ENCODE results near the gene RRBP1.

The RRBP1 gene

DNA sequence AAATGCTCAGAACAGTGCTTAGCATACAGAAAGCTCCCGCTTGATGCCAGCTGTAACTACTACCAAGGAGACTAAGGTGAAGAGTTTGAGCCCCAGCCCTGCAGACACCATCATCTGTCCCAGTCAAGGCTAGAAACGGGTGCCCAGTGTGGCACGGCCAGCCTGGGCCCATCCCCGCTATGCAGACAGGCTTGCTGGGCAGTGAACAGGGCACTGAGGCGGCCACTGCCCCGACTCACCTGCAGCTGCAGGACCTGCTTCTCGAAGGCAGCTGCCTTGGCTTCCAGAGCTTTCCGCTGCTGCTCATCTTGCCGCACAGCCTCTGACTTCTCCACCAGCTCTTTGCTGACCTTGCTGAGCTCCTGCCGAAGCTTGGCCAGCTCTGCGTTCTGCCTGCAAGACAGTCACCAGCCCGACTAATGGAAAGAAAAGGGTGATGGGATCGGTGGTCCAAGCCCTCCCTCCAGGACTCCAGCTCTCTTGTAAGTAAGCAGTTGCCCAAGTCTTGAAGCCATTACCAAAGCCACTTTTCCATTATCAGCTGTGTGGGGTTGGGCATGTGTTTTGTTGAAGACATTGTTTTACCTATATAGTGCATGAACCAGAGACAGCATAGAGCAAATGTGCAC lies 48.7 kb downstream of the RRBP1 start:
- no peak for DNase-seq

DNA sequence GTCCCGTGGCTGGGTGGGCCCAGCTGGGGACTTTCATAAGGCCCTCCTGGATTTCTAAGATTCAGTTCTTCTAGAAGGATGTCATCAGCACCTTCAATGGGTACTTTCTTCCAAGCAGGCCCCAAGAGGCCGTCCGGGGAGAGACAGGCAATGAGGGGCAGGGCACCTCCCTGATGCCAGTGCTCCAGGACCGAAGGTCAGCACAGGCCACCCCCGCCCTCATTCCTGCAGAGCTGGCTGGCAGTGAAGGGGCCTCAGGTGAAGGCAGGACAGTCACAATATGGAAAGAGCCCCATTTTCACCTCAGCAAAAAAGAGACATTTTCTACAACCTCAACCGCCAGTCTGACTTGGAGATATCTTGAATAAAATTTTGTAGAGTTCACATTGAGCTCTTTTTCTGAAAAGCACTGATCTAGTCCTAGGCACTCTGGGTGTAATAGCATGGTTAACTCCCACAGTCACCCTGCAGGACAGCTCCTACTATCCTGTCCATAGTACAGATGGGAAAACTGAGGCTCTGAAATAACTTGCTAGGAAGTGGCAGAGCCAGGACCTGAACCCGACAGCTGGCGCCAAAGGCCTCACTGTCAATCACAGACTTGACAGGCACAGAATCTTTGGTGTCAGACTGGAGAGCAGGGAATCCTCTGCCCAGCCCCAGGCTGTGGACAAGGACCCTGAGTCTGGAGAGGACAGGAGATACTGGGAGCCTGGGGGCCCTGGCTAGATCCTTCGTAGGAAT lies 50.3 kb downstream of the RRBP1 start:
- DNase-seq = no peak

DNA sequence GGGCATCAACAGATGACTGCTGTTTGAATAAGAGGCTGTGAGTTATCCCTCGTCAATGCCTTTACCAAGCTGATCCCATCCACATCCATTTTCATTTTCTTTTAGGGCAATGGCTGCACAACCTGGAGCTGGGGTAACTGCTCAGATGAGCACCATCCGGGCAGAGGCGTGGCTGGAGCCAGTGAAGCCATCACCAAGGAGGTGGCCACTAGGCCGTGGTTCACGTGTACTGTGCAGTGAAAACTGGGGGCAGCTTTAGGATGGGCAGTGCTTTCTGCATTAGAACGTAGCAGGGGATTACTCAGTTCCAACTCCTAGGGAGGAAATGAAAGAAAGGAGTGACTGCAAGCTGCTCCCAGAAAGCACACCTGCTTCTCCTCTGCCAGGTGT lies 51.2 kb downstream of the RRBP1 start:
- DNase-seq = no peak

DNA sequence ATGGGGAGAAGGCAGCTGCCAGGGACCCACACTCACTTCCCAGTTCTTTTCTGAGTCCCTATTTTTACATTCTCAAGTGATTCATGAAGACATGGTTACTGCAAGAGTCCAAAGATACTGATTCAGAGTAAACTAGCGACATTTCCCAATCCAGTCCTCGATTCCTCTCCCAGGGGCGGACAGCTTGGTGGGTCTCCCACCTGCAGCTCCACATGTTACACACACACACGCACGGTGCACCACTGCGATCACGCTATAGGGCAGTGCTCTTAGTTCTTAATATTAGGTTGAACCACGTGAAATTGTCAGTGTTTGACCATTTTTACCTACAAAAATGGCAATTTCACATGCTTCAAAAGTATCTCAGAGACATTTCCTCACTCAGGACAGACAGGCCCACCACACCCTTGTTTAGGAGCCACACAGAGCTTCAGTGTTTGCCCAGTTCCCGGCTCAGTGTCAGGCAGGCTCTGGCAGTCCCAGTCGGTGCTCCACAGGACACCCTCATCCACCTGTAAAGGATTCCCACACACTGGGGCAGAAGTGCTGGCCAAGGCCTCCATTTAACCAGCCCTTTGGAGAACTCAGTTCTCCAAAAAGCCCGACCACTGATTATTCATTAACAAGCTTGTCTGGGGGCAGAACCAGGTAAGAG lies 51.8 kb downstream of the RRBP1 start:
- no peak for DNase-seq

DNA sequence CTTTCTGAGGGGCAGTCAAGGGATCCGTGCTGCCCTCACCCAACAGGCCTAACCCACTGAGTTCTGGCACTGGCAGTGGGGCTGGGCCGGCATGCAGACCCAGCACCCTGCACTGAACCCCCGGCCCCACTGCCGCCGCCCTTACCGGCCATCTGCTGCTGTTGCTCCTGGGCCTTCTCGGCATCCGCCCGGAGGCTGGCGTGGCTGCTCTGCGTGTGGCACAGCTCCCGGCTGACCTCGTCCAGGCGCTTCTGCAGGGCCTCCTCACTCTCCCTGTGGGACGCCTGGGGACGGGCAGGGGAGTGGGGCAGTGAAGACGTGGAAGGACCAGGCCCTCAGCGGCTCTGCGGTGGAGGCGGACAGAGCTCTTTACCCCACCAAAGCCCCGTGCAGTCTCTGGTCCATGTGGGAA lies 52.4 kb downstream of the RRBP1 start:
- DNase-seq = no peak

DNA sequence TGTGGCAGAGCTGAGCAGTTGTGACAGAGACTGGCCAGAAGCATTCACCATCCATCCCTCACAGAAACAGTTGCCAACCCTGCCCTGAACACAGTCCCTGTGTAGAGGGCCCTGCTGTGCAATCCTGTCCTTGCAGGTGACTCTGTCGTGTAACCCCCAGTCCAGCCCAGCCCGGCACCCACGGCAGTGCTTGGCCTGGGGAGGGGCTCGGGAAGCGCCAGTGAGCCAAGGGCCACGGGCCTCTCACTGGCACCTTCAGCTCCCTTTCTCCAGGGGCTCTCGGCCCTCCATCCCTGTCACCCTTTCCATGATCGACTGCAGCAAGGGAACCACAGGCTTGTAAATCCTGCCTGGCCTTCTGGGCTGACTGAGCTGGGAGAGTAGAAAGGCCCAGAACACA lies 53.0 kb downstream of the RRBP1 start:
- no peak for DNase-seq

DNA sequence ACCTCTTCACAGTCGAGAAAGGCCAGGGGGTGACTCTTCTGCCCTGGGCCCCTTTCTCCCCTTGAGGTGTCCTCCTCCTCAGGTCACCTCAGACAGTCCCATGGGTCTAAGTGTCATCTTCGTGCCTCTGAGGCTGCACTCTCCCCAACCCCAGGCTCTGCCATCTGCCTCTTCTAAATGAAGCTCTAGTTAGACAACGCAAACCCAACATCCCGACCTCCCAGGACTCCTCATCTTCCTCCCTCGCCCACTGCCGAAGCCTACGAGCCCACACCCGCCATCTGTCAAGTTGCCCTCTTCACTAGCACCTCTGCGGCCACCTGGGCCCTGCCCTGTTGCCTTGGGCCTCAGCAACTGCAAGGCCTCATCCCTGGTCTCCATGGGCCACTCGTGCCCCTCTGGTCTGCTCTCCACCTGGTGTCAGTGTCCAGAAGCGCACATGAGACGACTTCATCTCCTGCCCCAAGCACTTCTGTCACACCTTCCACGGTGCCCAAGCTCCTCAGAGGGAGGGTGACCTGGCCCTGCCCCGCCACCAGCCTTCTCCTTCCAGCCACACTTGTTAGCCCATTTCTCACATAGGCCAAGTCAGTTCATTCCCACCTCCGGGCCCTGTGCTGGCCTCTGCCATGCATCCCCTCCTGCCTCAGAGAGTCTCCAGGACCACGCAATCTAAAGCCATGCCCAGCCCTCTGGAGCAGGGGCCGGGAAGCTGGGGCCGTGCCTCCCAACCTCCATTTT lies 53.8 kb downstream of the RRBP1 start:
- DNase-seq = no peak

DNA sequence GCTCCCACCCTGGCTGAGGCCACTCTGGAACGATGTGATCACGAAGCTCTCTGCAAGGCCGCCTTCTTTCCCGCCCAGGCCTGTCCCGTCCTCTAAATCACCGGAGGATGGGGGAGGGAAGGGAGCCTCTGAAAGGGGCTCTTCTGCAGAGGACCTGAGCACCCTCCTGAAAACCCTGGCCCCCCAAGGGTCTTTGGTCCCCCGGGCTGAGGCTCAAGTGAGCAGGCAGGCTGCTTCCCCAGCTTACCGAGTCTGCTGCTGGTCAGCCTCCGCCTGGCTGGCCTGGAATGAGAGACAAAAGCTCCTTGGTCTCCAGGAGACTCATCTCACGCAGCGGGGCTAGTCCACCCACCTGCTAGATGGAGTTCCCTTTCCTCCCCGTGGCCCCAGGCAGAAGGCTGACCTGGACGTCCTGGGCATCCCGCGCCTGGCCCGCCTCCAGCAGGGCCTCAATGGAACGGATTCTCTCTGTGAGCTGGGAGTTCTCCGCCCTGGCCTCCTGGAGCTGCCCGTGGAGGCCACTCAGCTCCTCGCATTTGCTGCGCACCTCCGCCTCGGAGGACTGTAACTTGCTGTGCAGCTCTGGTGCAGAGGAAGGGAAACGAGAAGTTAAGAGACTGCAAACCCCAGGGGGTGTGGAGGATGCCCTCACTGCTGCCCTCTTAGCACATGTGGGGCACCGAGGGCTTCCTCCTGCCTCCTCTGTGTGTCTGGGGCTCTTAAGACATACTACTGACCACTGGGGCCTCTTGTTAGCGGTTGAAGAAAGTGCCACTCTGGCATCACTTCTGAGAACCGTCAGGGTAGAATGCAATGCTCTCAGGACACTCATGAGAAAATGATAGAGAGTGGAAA lies 54.7 kb downstream of the RRBP1 start:
- no peak for DNase-seq

DNA sequence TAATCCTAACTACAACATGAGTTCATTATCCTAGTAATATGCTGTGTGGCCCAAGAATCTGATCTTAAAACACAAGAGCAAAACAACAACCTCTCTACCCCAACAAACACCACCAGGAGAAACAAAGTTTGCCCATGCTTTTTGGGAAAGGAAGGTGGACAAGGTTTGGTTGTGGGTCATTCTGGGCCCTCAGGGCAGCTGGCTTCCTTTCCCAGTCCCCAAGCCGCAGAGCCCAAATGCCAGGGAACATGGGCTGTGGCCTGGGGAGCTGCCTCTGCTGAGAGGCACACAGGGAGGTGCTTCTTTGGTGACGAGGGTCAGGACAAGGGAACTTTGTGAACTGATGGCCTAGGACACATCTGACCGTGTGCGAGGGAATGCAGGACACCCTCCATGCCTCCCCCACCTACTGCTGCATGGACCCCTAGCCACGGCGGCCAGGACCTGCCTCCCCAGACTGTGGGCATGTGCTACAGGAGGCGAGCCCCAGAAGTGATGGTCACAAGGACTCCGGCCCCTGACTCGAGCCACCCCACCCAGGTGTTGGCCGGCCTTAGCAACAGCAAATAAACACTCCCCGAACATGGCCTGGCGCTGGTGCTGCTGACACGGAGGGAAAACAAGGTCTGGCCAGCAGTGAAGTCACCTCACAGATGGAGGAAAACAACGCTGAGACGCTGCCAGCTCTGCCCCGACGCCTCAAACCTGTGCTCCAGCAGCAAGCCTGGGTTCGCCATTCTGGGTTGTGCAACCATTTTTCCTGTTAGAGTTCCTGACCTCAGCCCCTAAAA lies 55.6 kb downstream of the RRBP1 start:
- no peak for DNase-seq

DNA sequence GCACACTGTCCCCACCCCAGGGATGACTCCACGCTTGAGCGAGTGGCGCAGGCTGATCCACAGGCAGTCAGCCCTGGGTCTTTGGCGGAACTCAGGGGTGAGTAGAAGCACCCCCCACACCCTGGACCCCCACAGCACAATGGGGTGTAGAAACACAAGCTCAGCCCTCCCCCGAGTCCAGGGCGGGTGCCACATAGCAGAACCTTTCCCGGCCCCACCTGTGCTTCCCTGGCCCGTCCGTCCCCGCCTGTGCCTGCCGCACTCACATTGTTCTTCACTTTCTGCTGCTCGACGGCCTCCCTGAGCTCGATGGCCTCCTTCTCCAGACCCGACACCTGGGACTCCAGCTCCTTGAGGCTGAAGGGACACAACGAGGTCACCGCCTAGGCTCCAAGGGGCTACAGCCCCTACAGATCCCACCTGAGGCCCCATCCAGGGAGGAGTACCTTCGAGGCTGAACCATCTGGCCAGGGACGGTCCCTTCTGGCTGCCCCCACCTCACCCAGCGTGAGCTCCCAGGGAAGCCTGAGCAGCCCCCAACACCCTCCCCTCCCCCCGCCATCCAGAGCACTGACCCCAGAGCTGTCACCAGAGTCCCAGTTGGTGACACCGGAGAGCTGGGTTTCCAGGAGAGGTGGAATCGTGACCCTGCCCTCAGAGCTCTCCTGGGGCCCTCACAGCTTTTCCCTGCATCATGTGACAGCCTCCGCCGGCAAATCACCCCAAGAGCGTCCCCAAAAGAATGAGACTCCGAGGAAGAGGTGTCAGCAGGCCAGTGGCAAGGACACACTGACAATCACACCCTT lies 56.6 kb downstream of the RRBP1 start:
- DNase-seq = no peak

DNA sequence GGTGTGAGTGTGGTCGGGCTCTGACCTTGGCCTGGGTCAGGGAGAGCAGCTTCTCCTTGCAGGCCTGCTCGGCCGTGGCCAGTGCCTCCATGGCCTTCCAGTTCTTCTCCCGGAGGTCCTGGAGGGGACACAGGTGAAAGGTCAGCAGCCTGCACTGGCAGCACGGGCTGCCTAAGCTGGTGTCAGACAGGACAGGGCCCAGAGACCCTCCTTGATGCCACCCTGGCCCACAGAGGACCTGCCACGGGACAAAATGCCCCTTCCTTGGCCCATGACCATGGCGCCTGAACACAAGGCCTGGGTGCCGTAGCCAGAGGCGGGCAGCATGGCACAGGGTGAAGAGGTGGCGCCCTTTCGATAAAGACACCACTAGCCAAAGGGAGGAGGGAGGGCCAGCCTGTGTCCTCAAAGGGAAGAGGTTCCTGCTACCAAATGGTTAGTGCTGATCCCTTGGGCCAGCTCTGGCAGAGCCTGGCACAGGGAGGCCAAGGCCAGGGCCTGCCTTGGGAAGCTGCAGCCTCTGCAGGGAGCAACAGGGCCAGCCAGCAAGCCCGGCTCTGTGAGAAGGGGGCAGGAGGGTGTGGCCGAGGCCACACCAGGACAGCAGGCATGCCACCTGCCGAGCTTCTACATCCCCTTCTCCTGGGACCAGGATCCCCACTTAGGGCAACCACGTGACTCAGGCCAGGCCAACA lies 57.3 kb downstream of the RRBP1 start:
- no peak for DNase-seq

DNA sequence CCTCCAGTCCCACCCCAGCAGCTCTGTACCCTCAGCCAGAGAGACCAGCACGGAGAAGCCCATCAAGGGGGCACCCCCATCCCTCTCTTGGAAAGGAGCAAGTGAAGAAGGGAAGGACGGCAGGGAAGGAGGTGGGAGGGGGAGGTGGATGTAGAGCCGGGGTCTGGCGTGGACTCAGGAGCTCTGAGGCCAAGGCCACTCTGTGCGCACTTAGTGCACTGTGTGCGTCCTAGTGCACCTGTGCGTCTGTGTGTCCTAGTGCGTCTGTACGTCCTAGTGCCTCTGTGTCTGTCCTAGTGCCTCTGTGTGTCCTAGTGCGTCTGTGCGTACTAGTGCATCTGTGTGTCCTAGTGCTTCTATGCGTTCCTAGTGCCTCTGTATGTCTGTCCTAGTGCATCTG lies 58.0 kb downstream of the RRBP1 start:
- DNase-seq = no peak

DNA sequence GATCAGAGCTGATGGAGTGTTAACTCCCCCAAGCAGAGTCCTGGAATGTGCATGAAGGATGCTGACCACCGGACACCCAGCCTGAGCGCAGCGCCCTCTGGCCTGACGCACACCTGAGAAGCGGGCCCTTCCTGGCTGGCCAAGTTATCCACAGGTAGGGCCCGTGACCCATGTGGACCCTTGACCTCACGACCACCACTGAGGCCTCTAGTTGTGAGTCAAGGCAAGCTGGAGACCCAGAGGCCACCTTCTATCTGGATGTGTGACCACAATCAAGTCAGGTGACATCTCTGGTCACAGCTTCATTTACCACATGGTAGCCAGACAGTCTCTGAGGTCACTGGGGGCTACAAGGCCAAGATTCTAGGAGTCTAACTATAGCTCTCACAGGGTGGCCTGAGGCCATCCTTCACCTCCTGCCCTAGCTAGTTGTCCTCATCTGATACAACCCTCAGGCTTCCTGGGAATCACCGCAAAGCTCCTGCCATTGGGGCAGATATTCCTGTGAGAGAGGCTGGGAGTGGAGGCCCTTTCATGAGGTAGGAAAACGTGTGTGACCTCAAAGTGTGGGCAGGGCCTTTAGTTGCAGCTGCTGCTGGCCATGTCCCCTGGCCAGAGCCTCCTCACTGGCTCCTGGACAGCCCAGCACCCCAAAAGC lies 59.1 kb downstream of the RRBP1 start:
- no peak for DNase-seq

DNA sequence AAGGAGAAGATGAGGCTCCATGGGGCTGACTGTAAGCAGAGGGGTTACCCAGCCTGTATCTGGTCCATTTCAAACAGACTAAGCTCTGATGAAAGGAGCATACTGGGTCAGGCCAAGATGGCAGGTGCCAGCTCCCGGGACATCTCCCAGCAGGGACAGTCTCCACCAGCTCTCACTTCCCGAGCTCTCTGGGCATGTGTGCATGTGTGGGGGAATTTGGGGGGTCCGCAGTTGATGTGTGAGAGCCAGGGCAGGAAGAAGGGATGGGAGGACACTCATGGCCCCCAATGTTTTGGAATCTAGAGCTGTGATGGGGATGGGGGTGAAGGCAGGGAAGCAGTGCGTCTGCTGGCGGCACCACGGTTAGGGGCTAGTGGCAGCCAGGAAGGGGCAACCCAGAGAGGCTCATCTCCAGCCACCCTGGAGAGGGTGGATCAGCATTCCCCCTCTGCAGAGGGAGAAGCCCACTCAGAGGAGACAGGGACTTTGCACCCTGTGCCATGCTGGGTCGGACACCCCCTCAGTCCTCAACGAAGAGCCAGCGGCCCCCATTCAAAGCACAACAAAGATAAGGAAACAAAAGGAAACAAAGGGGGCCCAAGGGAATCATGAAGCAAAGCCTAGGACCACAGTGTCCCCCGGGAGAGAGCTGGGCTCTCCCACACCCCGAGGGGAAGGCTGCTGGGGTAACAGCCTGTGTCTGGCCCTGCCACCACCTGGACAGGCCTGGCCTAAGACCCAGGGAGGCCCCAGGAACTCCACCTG lies 59.8 kb downstream of the RRBP1 start:
- DNase-seq = no peak

DNA sequence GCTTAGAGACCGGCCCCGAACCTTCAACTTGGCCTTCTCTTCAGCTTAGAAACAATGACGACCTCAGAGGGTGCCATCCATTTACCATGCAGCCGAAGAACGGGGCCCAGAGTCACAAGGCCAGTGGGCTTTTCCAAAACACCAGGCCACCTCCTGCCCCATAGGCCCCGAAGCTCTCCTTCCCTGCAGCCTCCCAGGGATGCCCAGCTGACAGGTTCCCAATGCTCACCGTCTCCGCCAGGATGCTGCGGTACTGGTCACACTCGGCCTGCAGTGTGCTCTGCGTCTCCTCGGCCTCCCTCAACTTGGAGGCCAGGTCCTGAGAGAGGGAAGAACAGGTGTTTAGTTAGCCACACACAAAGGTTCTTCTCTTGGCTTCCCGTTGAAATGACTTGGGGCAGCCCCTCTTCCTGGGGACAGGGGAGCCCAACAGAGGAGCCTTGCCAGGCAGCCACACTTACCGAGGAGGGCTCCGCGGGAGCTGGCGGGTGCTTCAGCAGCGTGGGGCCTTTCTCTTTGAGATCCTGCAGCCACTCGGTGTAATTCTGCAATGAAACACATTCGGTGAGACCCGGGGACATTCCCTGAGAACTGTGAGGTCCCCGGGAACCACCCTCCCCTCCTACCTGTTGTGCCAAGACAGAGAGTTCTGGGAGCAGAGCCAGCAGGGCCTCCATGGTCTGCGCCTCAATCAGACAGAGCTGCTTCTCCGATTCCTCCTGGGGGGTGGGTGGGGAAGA lies 60.6 kb downstream of the RRBP1 start:
- DNase-seq = no peak

DNA sequence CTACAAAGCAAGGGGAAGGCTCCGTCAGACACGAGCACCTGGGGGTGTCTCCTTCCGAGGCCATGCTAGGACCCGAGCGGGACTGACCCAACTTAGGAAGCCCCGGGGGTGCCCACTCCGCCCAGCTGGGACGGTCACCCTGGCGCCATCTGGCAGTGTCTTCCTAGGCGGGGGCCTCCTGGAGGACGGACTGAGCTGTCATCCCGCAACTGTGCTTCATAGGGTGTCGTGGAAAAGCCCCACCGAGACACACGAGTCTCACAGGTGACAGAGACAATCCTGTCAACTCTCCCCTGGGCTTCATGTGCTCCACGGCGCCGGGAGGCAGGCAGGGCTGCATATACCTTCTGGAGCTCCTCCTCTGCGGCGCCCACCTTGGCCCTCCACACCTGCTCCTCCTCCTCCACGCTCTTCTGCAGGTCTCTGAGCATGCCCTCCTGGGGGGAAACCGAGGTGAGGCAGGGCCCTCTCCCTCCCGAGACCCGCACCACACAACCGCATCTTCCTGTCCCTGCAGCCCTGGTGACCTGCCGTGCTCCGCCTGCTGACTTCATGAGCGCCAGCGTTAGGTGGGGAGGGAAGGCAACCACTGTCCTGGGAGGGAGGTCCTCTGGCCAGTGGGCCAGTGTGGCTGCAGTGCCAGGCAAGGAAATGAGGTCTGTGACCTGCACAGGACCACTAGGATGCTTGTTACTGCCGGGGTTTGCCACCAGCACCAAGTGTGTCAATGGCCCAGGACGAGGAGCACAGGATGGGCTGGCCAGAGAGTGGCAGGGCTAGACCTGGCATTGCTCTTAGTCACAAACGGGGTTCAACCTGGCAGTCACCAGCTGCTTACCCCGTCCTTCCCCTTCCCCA lies 61.4 kb downstream of the RRBP1 start:
- no peak for DNase-seq
